ENCODE results near the gene ZNF576. TPM values are rescaled to one million over a fixed set of nuclear protein-coding genes. Genes with fewer than 3 reads are reported as not detected.

Gene ZNF576
- polyA plus RNA-seq, 1 experiment, result 9.3 TPM

GRCh38 chr19:43594081-43594697 is 2.2 kb upstream of the ZNF576 start:
- Histone ChIP-seq H3K27me3 (ENCODE audit: control insufficient read depth, insufficient read depth, low read length) (no peaks in the 10 kb centered on the region), H3K4me3 (ENCODE audit: low read depth, low read length) (peak overlapping the region; percentile 79), H3K27ac (ENCODE audit: low read depth, low read length) (no peak overlapping the region), H3K9me3 (ENCODE audit: control insufficient read depth, insufficient read depth, low read length) (peaks cover 5% of the 10 kb centered on the region; the same call in 1 of the 2 replicates)
- DNase-seq (ENCODE audit: low read depth, low spot score), result no peak
- TF ChIP-seq CTCF (IDR thresholded peaks at IDR 0.05; ENCODE audit: low read depth, low read length), result no peak
- POLR2A ChIA-PET, result interaction anchor here (0.7 to 1.0 kb wide), 3 partner anchors 20 to 65 kb away, joined by 3 read pairs; no protein-coding TSS in a partner anchor
- CTCF ChIA-PET, result interaction anchor here (0.6 to 4.2 kb wide), 27 partner anchors 9 to 998 kb away, joined by 3 to 52 read pairs (median 5); partner anchors contain the start of genes PINLYP, XRCC1 and ZNF575

GRCh38 chr19:43594710-43595604 is 1.4 kb upstream of the ZNF576 start:
- peaks cover 5% of the 10 kb centered on the region; the same call in 1 of the 2 replicates for H3K9me3 ChIP-seq (ENCODE audit: control insufficient read depth, insufficient read depth, low read length)
- H3K4me3 ChIP-seq (ENCODE audit: low read depth, low read length), result peak overlapping the region; percentile 79
- no peaks in the 10 kb centered on the region for H3K27me3 ChIP-seq (ENCODE audit: control insufficient read depth, insufficient read depth, low read length)
- no peak for DNase-seq (ENCODE audit: low read depth, low spot score)
- ChIA-PET POLR2A (interaction anchor here (1.0 to 2.0 kb wide), 4 partner anchors 21 to 73 kb away, joined by 3 to 7 read pairs (median 3); partner anchors contain the start of gene ZNF575), CTCF (interaction anchor here (0.6 to 4.2 kb wide), 28 partner anchors 9 to 215 kb away, joined by 3 to 52 read pairs (median 5); partner anchors contain the start of genes PINLYP, XRCC1 and ZNF575)
- peak; percentile 90 for TF ChIP-seq CTCF (IDR thresholded peaks at IDR 0.05; ENCODE audit: low read depth, low read length)
- H3K27ac ChIP-seq (ENCODE audit: low read depth, low read length), result peak overlapping the region; percentile 77

GRCh38 chr19:43595605-43595998 is 793 bp upstream of the ZNF576 start:
- ChIA-PET CTCF (interaction anchor here (1.7 to 4.2 kb wide), 3 partner anchors 39 to 73 kb away, joined by 6 to 52 read pairs (median 42); partner anchors contain the start of gene ZNF575), POLR2A (interaction anchor here (0.6 to 2.0 kb wide), 7 partner anchors 11 to 73 kb away, joined by 3 to 8 read pairs (median 4); partner anchors contain the start of genes ETHE1, PINLYP, XRCC1 and ZNF575)
- no peak for TF ChIP-seq CTCF (IDR thresholded peaks at IDR 0.05; ENCODE audit: low read depth, low read length)
- no peaks in the 10 kb centered on the region for H3K27me3 ChIP-seq (ENCODE audit: control insufficient read depth, insufficient read depth, low read length)
- peaks cover 5% of the 10 kb centered on the region; the same call in 1 of the 2 replicates for H3K9me3 ChIP-seq (ENCODE audit: control insufficient read depth, insufficient read depth, low read length)
- H3K27ac ChIP-seq (ENCODE audit: low read depth, low read length), result peak overlapping the region; percentile 77
- DNase-seq (ENCODE audit: low read depth, low spot score), result no peak
- H3K4me3 ChIP-seq (ENCODE audit: low read depth, low read length), result peak overlapping the region; percentile 79

GRCh38 chr19:43596842-43597461 is 557 bp downstream of the ZNF576 start:
- CTCF ChIA-PET, result interaction anchor here (1.7 to 4.2 kb wide), 3 partner anchors 40 to 72 kb away, joined by 6 to 52 read pairs (median 42); partner anchors contain the start of gene ZNF575

More at GRCh38 chr19:43596842-43597461, 557 bp downstream of the ZNF576 start:
- H3K27ac ChIP-seq (ENCODE audit: low read depth, low read length), result peak overlapping the region; percentile 99
- no peaks in the 10 kb centered on the region for H3K27me3 ChIP-seq (ENCODE audit: control insufficient read depth, insufficient read depth, low read length)
- TF ChIP-seq CTCF (IDR thresholded peaks at IDR 0.05; ENCODE audit: low read depth, low read length), result no peak
- no peak for DNase-seq (ENCODE audit: low read depth, low spot score)
- peak overlapping the region; percentile 72 for H3K4me3 ChIP-seq (ENCODE audit: low read depth, low read length)
- peaks cover 5% of the 10 kb centered on the region; the same call in 1 of the 2 replicates for H3K9me3 ChIP-seq (ENCODE audit: control insufficient read depth, insufficient read depth, low read length)
- POLR2A ChIA-PET, result interaction anchor here (1.3 to 1.7 kb wide), 3 partner anchors 9 to 64 kb away, joined by 3 to 8 read pairs (median 4); partner anchors contain the start of genes PINLYP, XRCC1 and ZNF575
